ELF-1 (cell line): ENCODE results near the gene GPR176.

Experiments
- DNase-seq: peaks from one replicate; pipeline ENCODE4 v3.0.0-alpha.2; 2016; ENCODE audit warnings: low read depth, low spot score

Gene GPR176

DNA sequence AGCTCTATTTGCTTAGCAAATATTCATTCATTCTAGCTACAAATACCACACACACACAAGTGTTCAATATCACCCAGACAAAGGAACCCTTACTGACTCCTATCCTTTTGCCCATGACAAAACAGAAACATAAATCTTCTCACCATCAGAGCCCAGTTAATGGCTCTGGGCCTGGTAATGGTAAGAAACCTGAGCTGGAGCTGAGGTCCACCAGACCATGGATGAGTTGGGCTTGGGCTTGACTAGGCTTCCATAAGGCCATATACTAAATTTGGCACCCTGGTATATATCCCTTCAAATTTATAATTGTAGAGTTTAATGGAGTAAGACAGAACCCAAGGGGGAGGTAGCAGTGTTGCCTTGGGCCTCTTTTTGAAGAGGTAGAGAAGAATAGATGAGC, 29.4 kb downstream of the GPR176 start:
- DNase-seq, result no peak

DNA sequence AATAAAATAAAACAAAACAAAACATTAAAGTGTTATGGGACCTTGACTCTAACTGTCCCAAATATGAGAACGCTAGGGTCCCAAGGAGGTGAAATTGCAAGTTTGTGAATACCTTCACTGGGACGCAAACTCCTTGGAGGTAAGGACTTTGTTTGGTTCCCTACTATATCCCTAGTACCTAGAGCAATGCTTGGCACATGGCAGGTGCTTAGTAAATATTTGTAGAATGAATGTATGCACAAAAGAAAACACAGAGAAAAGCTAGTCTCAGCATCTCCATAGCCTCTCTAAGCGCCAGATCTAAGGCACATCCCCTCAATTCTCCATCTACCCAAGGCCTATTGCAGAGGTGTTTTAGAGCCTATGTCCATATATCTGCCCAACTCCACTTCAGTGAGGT, 30.5 kb downstream of the GPR176 start:
- DNase-seq, result no peak

DNA sequence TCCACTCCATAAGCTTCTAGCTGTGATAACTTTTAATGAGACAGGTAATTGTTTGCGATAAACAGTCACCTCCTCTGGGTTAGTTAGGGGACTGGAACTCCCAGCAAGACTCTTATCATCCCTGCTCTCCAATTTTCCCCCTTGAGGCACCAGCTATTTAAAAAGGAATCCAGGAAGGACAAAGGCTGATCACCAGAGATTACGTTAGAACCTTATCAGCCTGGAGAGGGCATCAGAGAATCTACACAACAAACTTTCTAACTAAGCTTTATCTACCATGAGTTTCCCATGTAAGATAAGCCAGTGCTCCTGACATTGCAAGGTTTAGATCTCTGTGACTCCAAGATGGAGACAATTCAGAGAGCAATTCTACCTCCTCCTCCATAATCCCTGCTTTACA, 31.3 kb downstream of the GPR176 start:
- peak; percentile 41 for DNase-seq

DNA sequence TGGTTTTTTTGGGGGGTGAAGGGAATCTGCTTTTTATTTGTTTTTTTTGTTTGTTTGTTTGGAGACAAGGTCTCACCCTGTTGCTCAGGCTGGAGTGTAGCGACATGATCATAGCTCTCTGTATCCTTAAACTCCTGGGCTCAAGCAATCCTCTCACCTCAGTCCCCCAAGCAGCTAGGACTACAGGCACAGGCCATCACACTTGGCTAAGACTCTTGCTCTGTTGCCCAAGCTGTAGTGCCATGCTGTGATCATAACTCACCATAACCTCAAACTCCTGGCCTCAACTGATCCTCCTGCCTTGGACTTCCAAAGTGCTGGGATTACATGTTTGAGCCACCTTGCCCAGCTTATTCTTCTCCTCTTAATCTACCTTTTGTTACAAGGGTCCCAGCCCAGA, 31.8 kb downstream of the GPR176 start:
- DNase-seq, result no peak

DNA sequence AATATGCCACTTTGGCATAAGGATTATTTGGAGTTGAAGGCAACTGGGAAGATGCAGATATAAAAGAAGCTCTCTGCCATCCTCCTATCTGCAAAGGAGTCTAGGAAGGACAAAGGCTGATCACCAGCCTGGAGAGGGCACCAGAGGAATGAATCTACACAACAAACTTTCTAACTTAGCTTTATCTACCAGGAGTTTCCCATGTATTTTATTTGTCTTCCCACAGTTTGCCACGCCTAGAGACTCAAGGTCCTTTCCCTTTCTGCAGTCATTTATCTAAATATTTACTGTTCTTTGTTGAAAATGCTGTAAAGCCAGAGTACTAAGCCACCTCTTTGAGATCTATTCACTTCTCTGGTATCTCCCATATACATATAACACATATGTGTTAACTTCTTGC, 32.2 kb downstream of the GPR176 start:
- no peak for DNase-seq

DNA sequence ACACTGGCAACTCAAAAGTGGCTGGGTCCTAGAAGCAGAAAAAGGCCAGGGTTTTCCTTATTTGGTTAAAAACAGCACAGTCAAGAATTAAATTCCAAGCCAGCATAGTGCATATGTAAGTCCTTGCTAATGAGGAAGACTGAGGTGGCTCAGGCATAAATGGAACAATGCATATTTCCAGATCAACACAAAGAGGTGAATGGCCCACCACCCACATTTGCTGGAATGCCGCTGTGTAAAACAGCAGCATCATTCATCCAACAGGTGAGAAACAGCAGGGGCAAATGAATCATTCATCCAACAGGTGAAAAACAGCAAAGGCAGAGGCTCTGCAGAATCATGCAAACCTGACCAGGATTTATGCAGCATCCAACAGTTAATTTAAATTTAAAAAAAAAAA, 32.9 kb downstream of the GPR176 start:
- DNase-seq, result no peak

DNA sequence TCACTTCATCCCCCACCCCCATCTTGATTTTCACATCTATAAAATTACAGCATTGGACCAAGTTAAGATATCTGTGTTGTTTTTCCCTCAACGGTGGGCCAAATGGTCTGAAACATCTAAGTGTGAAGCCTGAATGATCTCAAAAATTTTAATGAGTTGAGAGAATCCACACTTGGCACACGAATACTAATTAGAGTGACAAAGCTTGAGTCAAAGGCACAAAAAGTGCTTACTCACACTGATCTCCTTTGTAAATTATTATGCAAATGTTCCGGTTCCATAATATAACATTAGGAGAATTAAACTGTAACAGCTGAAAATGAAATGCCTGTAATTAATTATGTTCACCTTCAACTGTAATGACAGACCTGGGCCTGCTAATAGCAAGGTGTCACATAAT, 33.6 kb downstream of the GPR176 start:
- no peak for DNase-seq

DNA sequence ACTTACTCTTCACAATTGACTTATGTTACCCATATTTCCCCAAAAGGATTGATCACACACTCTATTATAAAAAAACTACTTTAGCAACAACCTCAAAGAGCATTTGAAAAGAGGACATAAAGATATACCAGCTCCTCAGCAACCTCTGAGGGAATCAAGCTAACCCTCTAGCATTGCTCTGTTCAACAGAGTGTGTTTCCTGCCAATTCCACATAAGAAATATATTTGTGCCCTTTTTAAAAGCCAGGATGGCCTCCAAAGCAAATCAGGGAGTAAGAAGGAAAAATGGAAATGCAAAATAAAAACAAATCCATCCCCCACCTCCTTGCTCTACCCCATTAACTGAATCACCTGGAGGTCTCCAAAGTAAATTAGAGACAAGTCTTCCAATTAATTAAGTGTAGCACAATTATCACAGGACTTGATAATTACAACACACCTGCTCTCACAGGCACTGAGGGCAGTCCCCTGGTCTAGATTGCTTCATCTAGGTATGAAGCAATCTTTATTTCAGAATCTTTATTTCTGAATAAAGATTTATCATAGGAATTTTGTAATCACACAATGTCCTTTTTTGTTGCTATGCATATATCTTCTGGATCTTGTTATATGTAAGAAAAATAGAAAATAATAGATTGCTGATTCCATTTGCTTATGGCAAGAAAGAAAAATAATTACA, 34.8 kb downstream of the GPR176 start:
- DNase-seq, result no peak

DNA sequence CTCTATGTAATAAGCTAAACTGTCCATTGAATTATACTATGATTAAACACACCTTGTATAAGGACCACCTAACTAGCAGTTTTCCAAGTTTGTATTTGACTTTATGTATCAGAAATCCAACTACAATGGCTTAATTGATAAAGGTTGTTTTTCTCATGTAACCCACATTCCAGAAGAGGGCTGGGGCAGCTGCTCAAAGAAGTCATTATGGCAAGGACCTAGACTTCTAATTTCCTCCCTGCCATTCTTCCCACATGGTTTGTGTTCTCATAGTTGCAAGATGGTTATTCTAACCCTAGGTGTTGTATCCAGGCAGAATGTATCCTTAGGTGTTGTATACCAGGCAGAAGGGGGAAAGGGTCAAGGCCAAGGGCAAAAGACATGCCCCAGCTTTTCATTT, 35.7 kb downstream of the GPR176 start:
- no peak for DNase-seq

DNA sequence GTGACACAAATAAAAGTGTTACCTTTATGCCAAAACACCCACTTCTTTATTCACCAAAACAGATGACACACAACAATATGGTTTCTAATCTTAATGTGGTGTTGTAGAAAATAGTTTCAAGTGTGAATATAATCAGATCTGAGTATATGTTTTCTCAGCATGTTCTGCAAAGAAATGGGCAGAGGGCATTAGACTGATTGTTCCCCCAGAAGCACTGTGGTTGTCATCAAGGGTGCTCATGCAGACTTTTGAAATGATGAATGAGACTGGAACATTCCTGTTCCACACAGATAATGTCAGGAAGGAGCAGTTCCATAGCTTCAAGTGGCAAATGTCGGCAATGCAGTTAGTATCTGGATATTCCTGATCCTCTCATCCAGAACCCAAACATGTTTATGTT, 37.5 kb downstream of the GPR176 start:
- no peak for DNase-seq

DNA sequence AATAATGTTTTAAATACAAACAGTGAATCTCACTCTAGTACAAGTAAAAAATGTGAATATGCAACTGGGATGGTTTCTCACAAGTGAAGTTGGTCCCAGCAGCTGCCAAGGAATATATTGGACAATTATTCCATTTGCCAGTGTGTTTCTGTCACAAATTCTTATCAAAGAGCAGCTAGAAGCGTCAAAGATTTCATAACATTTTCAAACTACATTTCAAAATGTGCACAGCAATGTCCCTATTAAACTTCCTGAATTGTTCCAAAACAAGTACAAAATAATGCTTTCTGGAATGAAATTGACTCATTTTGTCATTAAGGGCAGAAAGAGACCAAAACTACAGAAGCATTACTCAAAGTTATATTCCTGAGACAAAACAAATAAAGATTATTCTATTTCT, 38.3 kb downstream of the GPR176 start:
- no peak for DNase-seq

DNA sequence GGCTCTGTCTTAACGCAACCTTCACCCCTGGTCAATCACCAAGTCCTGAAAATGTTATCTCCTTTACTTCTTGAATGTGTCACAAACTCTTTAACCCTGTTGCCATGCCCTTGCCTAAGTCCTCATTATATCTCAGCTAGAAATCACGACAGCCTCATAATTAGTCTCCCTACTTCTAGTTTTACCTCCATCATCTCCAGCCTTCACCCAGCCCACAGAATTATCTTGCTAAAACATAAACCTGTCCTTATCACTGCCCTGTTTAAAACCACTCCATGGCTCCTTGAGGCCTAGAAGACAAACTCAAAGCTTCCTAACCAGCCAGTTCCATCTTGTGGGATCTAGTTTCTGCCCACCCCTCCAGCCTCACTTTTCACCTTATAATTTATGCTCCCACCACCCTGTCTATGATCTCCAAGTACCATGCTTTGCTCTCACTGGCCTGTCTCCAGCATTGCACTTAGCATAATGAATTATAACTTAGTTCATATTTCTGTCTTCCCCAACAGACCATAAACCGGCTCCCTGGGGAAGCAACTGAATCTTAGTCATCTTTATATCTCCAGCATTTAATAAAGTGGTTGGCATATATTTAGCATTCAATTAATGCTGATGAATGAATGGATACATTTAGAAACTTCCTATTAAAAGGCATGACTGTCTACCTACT, 39.2 kb downstream of the GPR176 start:
- DNase-seq, result no peak

DNA sequence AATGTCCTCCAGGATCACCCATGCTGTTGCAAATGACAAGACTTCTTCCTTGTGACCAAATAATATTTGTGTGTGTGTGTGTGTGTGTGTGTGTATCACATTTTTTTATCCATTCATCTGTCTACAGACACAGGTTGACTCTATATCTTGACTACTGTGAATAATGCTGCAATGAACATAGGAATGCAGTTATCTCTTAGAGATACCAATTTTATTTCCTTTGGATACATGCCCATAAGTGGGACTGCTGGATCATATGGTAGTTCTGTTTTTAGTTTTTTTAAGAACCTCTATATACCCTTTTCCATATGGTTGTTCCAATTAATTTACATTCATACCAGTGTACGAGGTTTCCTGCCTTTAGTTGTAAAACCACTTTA, 41.7 kb downstream of the GPR176 start:
- no peak for DNase-seq

DNA sequence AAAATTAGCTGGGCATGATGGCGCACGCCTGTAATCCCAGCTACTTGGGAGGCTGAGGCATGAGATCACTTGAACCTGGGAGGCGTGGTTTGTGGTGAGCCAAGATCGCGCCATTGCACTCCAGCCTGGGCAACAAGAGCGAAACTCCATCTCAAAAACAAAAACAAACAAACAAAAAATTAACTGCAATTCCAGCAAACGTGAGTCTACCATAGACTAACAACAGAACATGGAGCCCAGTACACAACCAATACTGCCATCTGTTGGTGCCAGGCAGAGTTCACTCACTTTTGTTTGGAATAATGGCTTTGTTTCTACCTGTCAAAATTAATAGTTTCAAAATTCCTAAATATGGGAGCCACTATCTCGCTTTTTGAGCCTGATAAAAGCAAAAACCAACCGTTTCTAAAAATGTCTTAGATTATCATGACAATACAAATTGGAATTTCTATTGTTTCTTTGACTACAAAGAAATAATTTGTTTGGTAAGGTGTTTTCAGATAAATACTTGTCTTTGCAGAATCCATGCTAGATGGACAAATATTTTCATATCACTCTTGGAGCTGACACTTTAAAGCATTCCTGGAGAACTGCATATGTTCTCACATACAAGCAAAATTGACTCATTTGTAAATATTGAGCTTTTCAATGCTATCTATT, 45.0 kb downstream of the GPR176 start:
- no peak for DNase-seq

DNA sequence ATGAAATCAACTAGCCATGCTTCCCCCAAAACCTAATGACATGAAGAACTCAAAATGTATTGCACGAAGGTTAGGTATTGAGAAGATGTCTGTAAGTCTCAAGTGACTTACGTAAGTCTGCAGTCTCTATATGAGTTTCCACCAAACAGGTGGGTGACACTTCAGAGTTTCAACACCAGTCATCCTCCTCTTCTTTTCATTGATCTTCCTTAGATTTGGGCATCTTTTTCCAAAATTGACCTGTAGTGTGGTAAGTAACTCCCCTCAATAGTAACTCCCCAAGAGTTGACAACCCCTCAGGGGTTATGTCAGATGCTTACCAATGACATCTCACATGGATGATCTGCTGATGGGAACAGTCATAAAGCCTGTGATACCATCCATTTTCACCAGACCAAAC, 46.1 kb downstream of the GPR176 start:
- DNase-seq, result no peak

DNA sequence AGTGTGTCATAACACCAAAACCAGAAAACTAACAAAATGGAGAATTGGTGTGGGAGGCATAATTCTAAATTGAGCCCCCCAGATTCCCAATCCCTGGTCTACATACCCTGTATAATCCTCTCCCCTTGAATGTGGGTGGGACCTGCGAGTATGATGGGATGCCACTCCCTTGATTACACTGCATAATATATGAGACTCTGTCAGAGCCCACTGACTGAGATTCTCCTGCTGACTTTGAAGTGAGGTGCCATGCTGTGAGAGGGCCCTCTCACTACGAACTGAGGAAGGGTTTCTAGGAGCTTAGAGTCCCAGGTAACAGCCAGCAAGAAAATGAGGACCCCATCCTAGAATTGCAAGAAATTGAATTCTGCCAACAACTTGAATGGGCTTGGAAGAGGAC, 49.5 kb downstream of the GPR176 start:
- no peak for DNase-seq

DNA sequence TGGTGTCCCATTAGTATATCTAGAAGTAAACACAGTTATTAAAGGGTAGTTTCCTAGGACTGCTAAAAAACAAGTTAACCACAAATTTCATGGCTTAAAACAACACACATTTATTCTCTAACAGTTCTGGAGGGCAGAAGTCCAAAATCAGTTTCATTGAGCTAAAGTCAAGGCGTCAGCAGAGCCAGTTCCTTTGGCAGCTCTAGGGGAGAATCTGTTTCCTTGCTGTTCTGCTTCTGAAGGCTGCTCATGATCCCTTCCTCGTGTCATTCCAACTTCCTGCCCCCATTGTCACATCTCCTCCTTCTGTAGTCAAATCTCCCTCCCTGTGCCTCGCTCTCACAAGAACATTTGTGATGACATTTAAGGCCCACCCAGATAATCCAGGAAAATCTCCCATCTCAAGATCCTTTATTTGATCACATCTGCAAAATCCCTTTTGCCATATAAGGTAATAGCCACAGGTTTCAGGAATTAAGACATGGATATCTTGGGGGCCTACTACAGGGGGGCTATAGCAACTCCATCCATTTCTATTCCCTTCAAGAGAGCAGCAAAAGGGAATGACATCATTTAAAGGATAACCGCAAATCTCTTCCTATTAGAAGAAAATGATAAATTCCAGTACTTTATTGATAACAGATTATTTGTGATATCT, 50.1 kb downstream of the GPR176 start:
- no peak for DNase-seq

DNA sequence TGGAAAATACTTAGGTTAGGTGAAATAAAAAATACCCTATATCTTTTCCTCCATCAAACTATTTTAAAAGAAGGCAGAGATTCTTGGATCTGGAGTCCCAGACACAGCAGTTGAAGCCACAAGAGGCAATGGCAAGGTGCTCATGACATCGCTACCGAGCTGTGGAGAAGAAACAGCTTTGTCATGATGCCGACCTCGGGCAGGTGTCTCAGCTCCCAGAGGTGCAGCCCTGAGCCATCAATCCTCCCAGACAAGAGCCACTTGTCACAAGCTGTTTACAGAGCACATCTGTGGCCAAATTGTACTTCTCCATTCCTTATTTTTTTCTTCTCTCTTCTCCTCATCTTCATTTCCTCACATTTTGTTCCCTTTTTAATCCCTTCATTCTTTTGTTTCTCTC, 50.8 kb downstream of the GPR176 start:
- DNase-seq, result no peak

DNA sequence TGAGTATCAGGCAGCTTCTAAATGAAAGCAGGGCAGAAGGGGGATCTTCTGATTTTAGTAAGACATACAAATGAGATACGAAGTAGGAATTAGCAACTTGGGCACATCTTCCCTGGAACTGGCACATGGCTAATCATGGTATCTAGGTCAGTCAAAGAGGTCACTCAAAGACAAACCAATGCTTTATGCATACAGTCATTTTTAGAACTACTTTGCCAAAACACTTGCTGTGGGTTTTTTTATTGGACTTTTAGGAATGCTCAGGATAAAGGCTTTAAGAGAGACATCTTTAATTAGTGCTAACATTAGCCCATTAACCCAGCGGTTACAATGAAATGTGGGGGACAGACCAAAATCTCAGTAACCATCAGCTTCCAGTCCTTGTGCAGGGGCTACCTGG, 51.7 kb downstream of the GPR176 start:
- DNase-seq, result no peak

DNA sequence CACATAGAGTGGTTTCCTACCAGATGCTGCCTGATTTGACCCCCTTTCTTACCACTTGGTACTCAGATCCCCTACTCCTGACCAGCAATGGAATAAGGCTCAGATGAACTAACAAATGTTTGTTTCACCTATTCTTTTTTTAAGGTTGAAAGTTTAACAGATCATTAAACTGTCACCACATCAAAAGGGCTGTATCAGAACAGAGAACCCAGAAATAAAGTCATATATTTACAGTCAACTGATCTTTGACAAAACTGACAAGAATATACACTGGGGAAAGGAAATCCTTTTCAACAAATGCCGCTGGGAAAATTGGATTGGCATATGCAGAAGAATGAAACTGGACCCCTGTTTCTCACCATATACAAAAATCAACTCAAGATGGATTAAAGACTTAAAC, 56.0 kb downstream of the GPR176 start:
- DNase-seq, result no peak

DNA sequence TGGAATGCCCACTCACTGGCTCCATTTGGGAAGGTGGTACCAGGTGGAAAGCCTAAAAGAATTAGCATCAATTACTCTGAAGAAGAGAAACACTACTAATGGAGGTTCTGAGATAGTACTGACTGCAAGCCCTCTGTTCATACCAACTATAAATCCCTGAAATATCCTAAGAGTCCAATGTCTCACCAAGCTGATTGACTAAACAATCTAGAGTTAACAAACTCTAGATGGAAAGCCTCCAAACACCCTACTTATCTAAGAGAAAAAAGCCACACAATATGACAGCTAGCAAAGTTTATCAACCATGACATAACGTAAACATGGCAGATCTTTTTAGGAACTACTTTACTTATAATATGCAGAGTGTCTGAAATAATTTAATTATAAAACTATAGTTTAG, 59.2 kb downstream of the GPR176 start:
- no peak for DNase-seq

DNA sequence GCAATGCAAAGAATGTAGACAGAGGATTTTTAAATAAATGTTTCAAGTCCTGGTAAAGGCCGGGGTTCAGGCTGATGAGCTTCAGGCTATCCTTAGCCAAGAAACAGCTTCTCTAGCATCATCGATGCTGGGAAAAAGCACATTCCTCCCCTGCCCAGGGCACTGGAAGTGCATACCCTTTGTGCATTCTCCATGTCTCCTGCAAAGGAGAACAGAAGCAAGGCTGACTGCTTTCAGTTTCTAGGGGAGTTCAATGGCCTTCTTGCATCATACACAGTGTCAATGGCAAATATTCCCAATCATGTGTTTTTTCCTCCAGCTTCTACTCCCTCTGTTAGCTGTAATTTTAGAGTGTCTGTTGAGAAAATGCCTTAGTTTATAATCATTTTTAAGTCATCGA, 59.9 kb downstream of the GPR176 start:
- no peak for DNase-seq

DNA sequence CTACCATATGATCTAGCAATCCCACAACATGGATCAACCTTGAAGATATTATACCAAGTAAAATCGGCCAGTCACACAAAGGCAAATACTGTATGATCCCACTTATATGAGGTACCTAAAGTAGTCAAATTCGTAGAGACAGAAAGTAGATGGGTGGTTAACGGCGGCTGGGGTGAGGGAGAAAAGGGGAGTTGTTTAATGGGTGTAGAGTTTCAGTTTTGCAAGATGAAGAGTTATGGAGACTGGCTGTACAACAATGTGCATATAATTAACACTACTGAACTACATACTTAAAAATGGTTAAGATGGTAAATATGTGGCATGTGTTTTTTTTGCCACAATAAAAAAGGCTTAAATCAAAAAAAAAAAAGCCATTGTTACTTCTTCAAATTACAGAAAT, 60.4 kb downstream of the GPR176 start:
- DNase-seq, result no peak
